T1000 (cell line): ENCODE data around the gene CCDC201.
"Not testable (repeated sequence)": the region's sequence is repeated elsewhere in the genome, so short reads cannot be mapped to it uniquely, and the experiment has no call there.

Source experiments
- DNase-seq: peaks from one replicate; lab custom pipeline; 2025; ENCODE audit warnings: mixed read lengths; lab: John Stamatoyannopoulos, UW

CCDC201 gene

GRCh38 chr7:45874408-45875131 lies 1.7 kb upstream of the CCDC201 start:
- DNase-seq: no peak

- DNase-seq: no peak
Measured at GRCh38 chr7:45873355-45873754, 473 bp upstream of the CCDC201 start.

GRCh38 chr7:45872116-45873034 lies 507 bp downstream of the CCDC201 start:
- no peak for DNase-seq

GRCh38 chr7:45869426-45869825 lies 3.5 kb downstream of the CCDC201 start:
- DNase-seq: no peak

- no peak for DNase-seq
Measured at GRCh38 chr7:45867471-45867870, 5.4 kb downstream of the CCDC201 start.

- DNase-seq: no peak
Measured at GRCh38 chr7:45865594-45866410, 7.1 kb downstream of the CCDC201 start.

GRCh38 chr7:45863715-45864114 lies 9.2 kb downstream of the CCDC201 start:
- DNase-seq: no peak

GRCh38 chr7:45856888-45857287 lies 16.0 kb downstream of the CCDC201 start:
- not testable (repeated sequence) for DNase-seq

- DNase-seq: not testable (repeated sequence)
Measured at GRCh38 chr7:45855680-45856079, 17.2 kb downstream of the CCDC201 start.

- DNase-seq: not testable (repeated sequence)
Measured at GRCh38 chr7:45853491-45853890, 19.4 kb downstream of the CCDC201 start.

GRCh38 chr7:45852984-45853383 lies 19.9 kb downstream of the CCDC201 start:
- not testable (repeated sequence) for DNase-seq

GRCh38 chr7:45848734-45849133 lies 24.1 kb downstream of the CCDC201 start:
- DNase-seq: not testable (repeated sequence)

- DNase-seq: not testable (repeated sequence)
Measured at GRCh38 chr7:45846536-45846935, 26.3 kb downstream of the CCDC201 start.

GRCh38 chr7:45841926-45842717 lies 30.8 kb downstream of the CCDC201 start:
- not testable (repeated sequence) for DNase-seq

- not testable (repeated sequence) for DNase-seq
Measured at GRCh38 chr7:45838852-45839251, 34.0 kb downstream of the CCDC201 start.

GRCh38 chr7:45832433-45833177 lies 40.3 kb downstream of the CCDC201 start:
- DNase-seq: not testable (repeated sequence)

- not testable (repeated sequence) for DNase-seq
Measured at GRCh38 chr7:45829846-45830245, 43.0 kb downstream of the CCDC201 start.

- DNase-seq: not testable (repeated sequence)
Measured at GRCh38 chr7:45827731-45828130, 45.2 kb downstream of the CCDC201 start.

GRCh38 chr7:45826550-45826949 lies 46.3 kb downstream of the CCDC201 start:
- not testable (repeated sequence) for DNase-seq

- DNase-seq: not testable (repeated sequence)
Measured at GRCh38 chr7:45818763-45819162, 54.1 kb downstream of the CCDC201 start.
